Small intestine (tissue), 7 donors: ENCODE data around the gene PLEKHO1. TPM values are rescaled to one million over a fixed set of nuclear protein-coding genes. Genes with fewer than 3 reads are reported as not detected.
"Not testable (repeated sequence)": the region's sequence is repeated elsewhere in the genome, so short reads cannot be mapped to it uniquely, and the experiment has no call there.

Experiments used
- DNase-seq, 2 donors: peaks; one replicate each; pipeline versions ENCODE4 v3.0.0 to v3.0.0-alpha.2; 2013
- FAIRE-seq: peaks from 2 replicates; lab custom pipeline; 2012; peaks lifted over from hg19 to GRCh38; lab: Jason Lieb, UNC
- H3K27ac ChIP-seq, 3 donors: one replicate each; pipeline ENCODE4 v1.5.1; 2013; ENCODE audit warnings: low read length in 2 of 3, mild to moderate bottlenecking in 2 of 3, control low read depth in 1 of 3, inconsistent platforms in 1 of 3, low read depth in 1 of 3, moderate library complexity in 1 of 3
- H3K27me3 ChIP-seq, 3 donors: one replicate each; pipeline ENCODE4 v1.6.1; 2013; ENCODE audit warnings: low read length in 3 of 3, inconsistent platforms in 1 of 3; ENCODE audit not compliant: control insufficient read depth in 3 of 3, insufficient read depth in 3 of 3
- H3K36me3 ChIP-seq, 3 donors: one replicate each; pipeline ENCODE4 v1.6.1; 2013; ENCODE audit warnings: low read length in 3 of 3, inconsistent platforms in 1 of 3, low read depth in 1 of 3, mild to moderate bottlenecking in 1 of 3, moderate library complexity in 1 of 3; ENCODE audit not compliant: control insufficient read depth in 3 of 3, insufficient read depth in 2 of 3
- H3K4me1 ChIP-seq, 3 donors: one replicate each; pipeline ENCODE4 v1.6.1; 2013; ENCODE audit warnings: low read length in 2 of 3, inconsistent platforms in 1 of 3, low read depth in 1 of 3, mild to moderate bottlenecking in 1 of 3, moderate library complexity in 1 of 3; ENCODE audit not compliant: control insufficient read depth in 3 of 3, insufficient read depth in 2 of 3
- H3K4me3 ChIP-seq, 3 donors: one replicate each; pipeline ENCODE4 v1.5.1; 2013; ENCODE audit warnings: low read length in 3 of 3, control low read depth in 1 of 3, inconsistent platforms in 1 of 3, low read depth in 1 of 3, mild to moderate bottlenecking in 1 of 3, moderate library complexity in 1 of 3
- H3K9me3 ChIP-seq, 2 donors: one replicate each; pipeline ENCODE4 v1.6.1; 2013; ENCODE audit warnings: low read depth in 1 of 2, low read length in 1 of 2; ENCODE audit not compliant: control insufficient read depth in 2 of 2, insufficient read depth in 1 of 2
- WGBS, 3 donors: extraction: QIAGEN DNeasy Blood & Tissue Kit; methylation state at CpG; one replicate each; pipeline ENCODE4 v1.1.7; 2013; 5-methylcytosine and 5-hydroxymethylcytosine counted together
- polyA plus RNA-seq, 4 donors: library from polyadenylated mRNA; stranded (reverse) in 3 of 4; unstranded in 1 of 4; fragments of 200-250 nt in 3 of 4; fragments of 120-200 nt in 1 of 4; gene quantifications; one replicate each; pipeline versions ENCODE4 v1.2.1 to v1.2.3, GENCODE V29; 2013
- donor health status: healthy with polysubstance abuse.
- donor health status: control.
- donor health status: control.
- donor health status: Bipolar disorder and iron deficiency.
- donor health status: healthy.

PLEKHO1 gene
- polyA plus RNA-seq, 4 donors = 8.1 to 38.4 (median 22.0) TPM

- DNase-seq (no peak), FAIRE-seq (no peak)
- H3K27me3 ChIP-seq = no peaks in the 10 kb centered on the region
- peaks cover 0 to 5% (median 3%) of the 10 kb centered on the region in 3 donors for H3K36me3 ChIP-seq
- H3K9me3 ChIP-seq = no peaks in the 10 kb centered on the region
- H3K4me3 ChIP-seq = no peak overlapping the region
- H3K4me1 ChIP-seq = no peaks in the 10 kb centered on the region
- no peak overlapping the region for H3K27ac ChIP-seq
Observed at GRCh38 chr1:150141452-150141851, 8.3 kb upstream of the PLEKHO1 start.

- Histone ChIP-seq H3K36me3 (peaks cover 0 to 3% (median 2%) of the 10 kb centered on the region in 3 donors), H3K9me3 (no peaks in the 10 kb centered on the region), H3K4me3 (no peak overlapping the region), H3K27ac (no peak overlapping the region), H3K27me3 (no peaks in the 10 kb centered on the region), H3K4me1 (no peaks in the 10 kb centered on the region)
- DNase-seq (no peak), FAIRE-seq (no peak)
Observed at GRCh38 chr1:150142083-150142482, 7.6 kb upstream of the PLEKHO1 start.

GRCh38 chr1:150144606-150145005, 5.1 kb upstream of the PLEKHO1 start:
- no peak overlapping the region for H3K27ac ChIP-seq
- DNase-seq (no peak), FAIRE-seq (no peak)
- H3K36me3 ChIP-seq = peaks cover 0 to 3% (median 2%) of the 10 kb centered on the region in 3 donors
- no peaks in the 10 kb centered on the region for H3K9me3 ChIP-seq
- H3K4me3 ChIP-seq = no peak overlapping the region
- WGBS, 3 donors = 64 to 86% (median 79%) methylated on average over 5 of the region's 5 CpGs
- H3K4me1 ChIP-seq = peaks cover 0 to 4% (median 0%) of the 10 kb centered on the region in 3 donors
- H3K27me3 ChIP-seq = peaks cover 0 to 18% (median 0%) of the 10 kb centered on the region in 3 donors

GRCh38 chr1:150146016-150146415, 3.7 kb upstream of the PLEKHO1 start:
- not testable (repeated sequence) for H3K4me1 ChIP-seq, H3K4me3 ChIP-seq, H3K27ac ChIP-seq, H3K9me3 ChIP-seq, H3K36me3 ChIP-seq, DNase-seq, FAIRE-seq
- peaks cover 0 to 27% (median 0%) of the 10 kb centered on the region in 3 donors for H3K27me3 ChIP-seq
- 67 to 97% (median 94%) methylated on average over 5 of the region's 5 CpGs for WGBS, 3 donors

- Histone ChIP-seq H3K27me3 (peaks cover 0 to 36% (median 0%) of the 10 kb centered on the region in 3 donors), H3K9me3 (no peaks in the 10 kb centered on the region), H3K36me3 (peaks cover 0 to 3% (median 2%) of the 10 kb centered on the region in 3 donors), H3K4me3 (no peak overlapping the region), H3K27ac (no peak overlapping the region), H3K4me1 (peaks cover 0 to 10% (median 0%) of the 10 kb centered on the region in 3 donors)
- WGBS, 3 donors = 83 to 88% (median 87%) methylated on average over 10 of the region's 10 CpGs
- no peak for FAIRE-seq
- no peak for DNase-seq
Observed at GRCh38 chr1:150146849-150147542, 2.7 kb upstream of the PLEKHO1 start.

GRCh38 chr1:150148837-150149270, 862 bp upstream of the PLEKHO1 start:
- Histone ChIP-seq H3K27ac (peak overlapping the region in 2 of 3 donors; percentile 76 to 87), H3K4me3 (peak overlapping the region in 2 of 3 donors; percentile 48 to 92), H3K4me1 (peaks cover 0 to 10% (median 0%) of the 10 kb centered on the region in 3 donors), H3K27me3 (peaks cover 0 to 46% (median 0%) of the 10 kb centered on the region in 3 donors), H3K36me3 (peaks cover 0 to 7% (median 3%) of the 10 kb centered on the region in 3 donors), H3K9me3 (no peaks in the 10 kb centered on the region)
- peak in 1 of 2 donors; percentile 9 for DNase-seq
- FAIRE-seq = no peak
- 32 to 46% (median 43%) methylated on average over 8 of the region's 8 CpGs for WGBS, 3 donors

- 2 to 3% (median 3%) methylated on average over 66 to 114 of the region's 114 CpGs for WGBS, 3 donors
- FAIRE-seq = no peak
- no peaks in the 10 kb centered on the region for H3K9me3 ChIP-seq
- H3K4me3 ChIP-seq = peak overlapping the region; percentile 48 to 92 (median 89)
- peaks cover 0 to 10% (median 0%) of the 10 kb centered on the region in 3 donors for H3K4me1 ChIP-seq
- H3K27me3 ChIP-seq = peaks cover 0 to 46% (median 0%) of the 10 kb centered on the region in 3 donors
- DNase-seq = peak in 1 of 2 donors; percentile 51
- peak overlapping the region; percentile 74 to 87 (median 76) for H3K27ac ChIP-seq
- peaks cover 0 to 12% (median 2%) of the 10 kb centered on the region in 3 donors for H3K36me3 ChIP-seq
Observed at GRCh38 chr1:150150133-150151021, 661 bp downstream of the PLEKHO1 start.
